ENCODE data around the gene RPS23.

- TF ChIP-seq CTCF (IDR thresholded peaks at IDR 0.05 in 2 of 3, conservative IDR thresholded peaks at IDR 0.05 in 1 of 3; ENCODE audit: borderline replicate concordance in 1 of 3, insufficient read depth in 1 of 3, low read depth in 2 of 3, low read length in 2 of 3) (no peak), FOSL1 (IDR thresholded peaks at IDR 0.05; ENCODE audit: low read depth) (no peak), SIN3A (IDR thresholded peaks at IDR 0.05; ENCODE audit: low read depth) (no peak)
- TF ChIP-seq, protein P1, sequence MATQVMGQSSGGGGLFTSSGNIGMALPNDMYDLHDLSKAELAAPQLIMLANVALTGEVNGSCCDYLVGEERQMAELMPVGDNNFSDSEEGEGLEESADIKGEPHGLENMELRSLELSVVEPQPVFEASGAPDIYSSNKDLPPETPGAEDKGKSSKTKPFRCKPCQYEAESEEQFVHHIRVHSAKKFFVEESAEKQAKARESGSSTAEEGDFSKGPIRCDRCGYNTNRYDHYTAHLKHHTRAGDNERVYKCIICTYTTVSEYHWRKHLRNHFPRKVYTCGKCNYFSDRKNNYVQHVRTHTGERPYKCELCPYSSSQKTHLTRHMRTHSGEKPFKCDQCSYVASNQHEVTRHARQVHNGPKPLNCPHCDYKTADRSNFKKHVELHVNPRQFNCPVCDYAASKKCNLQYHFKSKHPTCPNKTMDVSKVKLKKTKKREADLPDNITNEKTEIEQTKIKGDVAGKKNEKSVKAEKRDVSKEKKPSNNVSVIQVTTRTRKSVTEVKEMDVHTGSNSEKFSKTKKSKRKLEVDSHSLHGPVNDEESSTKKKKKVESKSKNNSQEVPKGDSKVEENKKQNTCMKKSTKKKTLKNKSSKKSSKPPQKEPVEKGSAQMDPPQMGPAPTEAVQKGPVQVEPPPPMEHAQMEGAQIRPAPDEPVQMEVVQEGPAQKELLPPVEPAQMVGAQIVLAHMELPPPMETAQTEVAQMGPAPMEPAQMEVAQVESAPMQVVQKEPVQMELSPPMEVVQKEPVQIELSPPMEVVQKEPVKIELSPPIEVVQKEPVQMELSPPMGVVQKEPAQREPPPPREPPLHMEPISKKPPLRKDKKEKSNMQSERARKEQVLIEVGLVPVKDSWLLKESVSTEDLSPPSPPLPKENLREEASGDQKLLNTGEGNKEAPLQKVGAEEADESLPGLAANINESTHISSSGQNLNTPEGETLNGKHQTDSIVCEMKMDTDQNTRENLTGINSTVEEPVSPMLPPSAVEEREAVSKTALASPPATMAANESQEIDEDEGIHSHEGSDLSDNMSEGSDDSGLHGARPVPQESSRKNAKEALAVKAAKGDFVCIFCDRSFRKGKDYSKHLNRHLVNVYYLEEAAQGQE (IDR thresholded peaks at IDR 0.05; ENCODE audit: low read depth): no peak
These were observed 20.5 kb upstream of the RPS23 start for GRCh38 chr5:82298668-82299067.
